Esophagus squamous epithelium (tissue), 5 donors: ENCODE data around the gene FBXW11. TPM values are rescaled to one million over a fixed set of nuclear protein-coding genes. Genes with fewer than 3 reads are reported as not detected.

ENCODE experiments used
- DNase-seq: peaks from one replicate; lab custom pipeline; 2025; lab: John Stamatoyannopoulos, UW
- H3K27ac ChIP-seq, 4 donors: fragments of 200-600 bp; sonication (generic); one replicate each; pipeline ENCODE4 v1.5.1; 2016 to 2019; ENCODE audit warnings: mild to moderate bottlenecking in 1 of 4
- H3K27me3 ChIP-seq, 4 donors: fragments of 200-600 bp; sonication (generic); 1 replicate in 3 of 4; 2 replicates in 1 of 4; pipeline versions ENCODE4 v1.5.1 to v1.6.0; 2017 to 2021; ENCODE audit warnings: antibody characterized with exemption in 1 of 4
- H3K36me3 ChIP-seq, 3 donors: fragments of 200-600 bp; sonication (generic); one replicate each; pipeline ENCODE4 v1.5.1; 2016 to 2019
- H3K4me1 ChIP-seq, 3 donors: fragments of 200-600 bp; sonication (generic); one replicate each; pipeline ENCODE4 v1.5.1; 2017 to 2019
- H3K4me3 ChIP-seq, 4 donors: fragments of 200-600 bp; sonication (generic); 1 replicate in 3 of 4; 2 replicates in 1 of 4; pipeline ENCODE4 v1.5.1; 2016 to 2019; ENCODE audit warnings: mild to moderate bottlenecking in 2 of 4, moderate library complexity in 1 of 4
- H3K9me3 ChIP-seq, 3 donors: fragments of 200-600 bp; sonication (generic); one replicate each; pipeline ENCODE4 v1.5.1; 2016 to 2019
- POLR2A ChIP-seq, 4 donors: fragments of 450-650 bp; IDR thresholded peaks; one replicate each; pipeline ENCODE4 v1.6.1; 2017; ENCODE audit warnings: antibody characterized with exemption in 4 of 4, mild to moderate bottlenecking in 4 of 4, moderate library complexity in 3 of 4
- WGBS, 2 donors: methylation state at CpG; one replicate each; pipeline ENCODE4 v1.1.5; 2018; 5-methylcytosine and 5-hydroxymethylcytosine counted together
- intact Hi-C: fragments of 100-400 bp; cut with DNase I; formaldehyde crosslinking; loops from one replicate; pipeline ENCODE4 v1.15.0; 2022
- total RNA-seq, 4 donors: library from RNA; depleted of rRNA; stranded (reverse); fragments of >200 nt; gene quantifications; one replicate each; pipeline ENCODE4 v1.1.0, GENCODE V29; 2016
- TF ChIP-seq, protein P1 (sequence below), 6 experiments: fragments of 450-650 bp in 4 of 6; fragments of 200-600 bp in 2 of 6; sonication (generic) in 2 of 6; IDR thresholded peaks; one replicate each; pipeline ENCODE4 v1.5.1; 2016 to 2019; ENCODE audit warnings: antibody characterized with exemption in 6 of 6, mild to moderate bottlenecking in 4 of 6, moderate library complexity in 4 of 6
- donor health status: DM: yes; HTN: yes; CAD: no.

Gene FBXW11
- total RNA-seq, 4 donors from 2014 or later, result 43.5 to 63.2 (median 49.0) TPM

DNA sequence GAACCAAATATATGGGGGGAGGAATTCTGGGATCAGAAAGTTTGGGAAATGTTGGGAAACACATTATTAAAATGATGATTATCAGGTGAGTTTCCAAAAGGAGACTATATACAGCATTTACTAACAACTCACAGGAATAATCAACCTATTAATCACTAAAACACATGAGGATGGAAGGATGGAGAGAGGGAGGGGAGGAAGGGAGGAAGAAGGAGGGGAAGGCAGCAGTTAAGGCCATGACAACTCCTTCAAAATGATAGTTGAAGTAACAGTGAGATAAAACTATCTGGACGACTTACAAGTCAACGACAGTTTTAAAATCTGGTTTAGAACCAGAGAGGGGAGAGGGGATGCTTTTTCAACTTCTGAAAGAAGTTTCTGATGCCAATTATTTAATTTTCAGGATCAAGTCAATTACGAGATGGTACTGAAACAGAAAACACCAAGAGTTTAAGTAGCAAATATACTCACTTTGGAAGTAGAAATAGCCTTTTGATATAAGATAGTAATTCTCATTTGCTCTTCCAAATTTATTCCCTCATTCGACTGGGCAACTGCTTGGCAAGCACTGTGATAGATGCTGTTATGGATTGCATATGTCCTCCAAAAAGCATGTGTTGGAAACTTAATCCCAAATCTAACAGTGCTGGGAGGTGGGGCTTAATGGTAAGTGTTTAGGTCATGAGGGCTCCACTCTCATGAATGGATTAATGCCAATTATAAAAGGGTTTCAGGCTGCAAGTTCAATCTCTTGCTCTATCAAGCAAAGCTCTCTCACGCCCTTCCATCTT, 30.4 kb downstream of the FBXW11 start:
- H3K36me3 ChIP-seq, result peaks cover 0 to 5% (median 0%) of the 10 kb centered on the region in 3 donors
- H3K4me1 ChIP-seq, result peaks cover 13 to 34% (median 22%) of the 10 kb centered on the region in 3 donors
- H3K27ac ChIP-seq, result peak overlapping the region; percentile 14 to 60 (median 50)
- intact Hi-C loops, result no loop called here
- peaks cover 0 to 31% (median 21%) of the 10 kb centered on the region in 3 donors for H3K9me3 ChIP-seq
- WGBS, 2 donors, result 51 to 61% methylated on average over 5 of the region's 5 CpGs
- no peak for DNase-seq
- no peaks in the 10 kb centered on the region for H3K27me3 ChIP-seq
- TF ChIP-seq POLR2A (IDR thresholded peaks at IDR 0.05), result no peak
- TF ChIP-seq, protein P1, sequence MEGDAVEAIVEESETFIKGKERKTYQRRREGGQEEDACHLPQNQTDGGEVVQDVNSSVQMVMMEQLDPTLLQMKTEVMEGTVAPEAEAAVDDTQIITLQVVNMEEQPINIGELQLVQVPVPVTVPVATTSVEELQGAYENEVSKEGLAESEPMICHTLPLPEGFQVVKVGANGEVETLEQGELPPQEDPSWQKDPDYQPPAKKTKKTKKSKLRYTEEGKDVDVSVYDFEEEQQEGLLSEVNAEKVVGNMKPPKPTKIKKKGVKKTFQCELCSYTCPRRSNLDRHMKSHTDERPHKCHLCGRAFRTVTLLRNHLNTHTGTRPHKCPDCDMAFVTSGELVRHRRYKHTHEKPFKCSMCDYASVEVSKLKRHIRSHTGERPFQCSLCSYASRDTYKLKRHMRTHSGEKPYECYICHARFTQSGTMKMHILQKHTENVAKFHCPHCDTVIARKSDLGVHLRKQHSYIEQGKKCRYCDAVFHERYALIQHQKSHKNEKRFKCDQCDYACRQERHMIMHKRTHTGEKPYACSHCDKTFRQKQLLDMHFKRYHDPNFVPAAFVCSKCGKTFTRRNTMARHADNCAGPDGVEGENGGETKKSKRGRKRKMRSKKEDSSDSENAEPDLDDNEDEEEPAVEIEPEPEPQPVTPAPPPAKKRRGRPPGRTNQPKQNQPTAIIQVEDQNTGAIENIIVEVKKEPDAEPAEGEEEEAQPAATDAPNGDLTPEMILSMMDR (IDR thresholded peaks at IDR 0.05), result no peak
- H3K4me3 ChIP-seq, result no peak overlapping the region

- peaks cover 13 to 41% (median 22%) of the 10 kb centered on the region in 3 donors for H3K4me1 ChIP-seq
- intact Hi-C loops, result no loop called here
- H3K27me3 ChIP-seq, result no peaks in the 10 kb centered on the region
- no peak for DNase-seq
- TF ChIP-seq, protein P1 (IDR thresholded peaks at IDR 0.05), result no peak
- no peak for TF ChIP-seq POLR2A (IDR thresholded peaks at IDR 0.05)
- no peak overlapping the region for H3K4me3 ChIP-seq
- H3K36me3 ChIP-seq, result peaks cover 0 to 5% (median 0%) of the 10 kb centered on the region in 3 donors
- 41 to 42% methylated on average over 3 of the region's 3 CpGs for WGBS, 2 donors
- peaks cover 0 to 30% (median 21%) of the 10 kb centered on the region in 3 donors for H3K9me3 ChIP-seq
- peak overlapping the region; percentile 48 to 60 (median 52) for H3K27ac ChIP-seq
Measured at GRCh38 chr5:171975262-171975876, 31.1 kb downstream of the FBXW11 start.

GRCh38 chr5:171970826-171971225, 35.6 kb downstream of the FBXW11 start:
- 83 to 86% methylated on average over 2 of the region's 2 CpGs for WGBS, 2 donors
- no peak for TF ChIP-seq POLR2A (IDR thresholded peaks at IDR 0.05)
- TF ChIP-seq, protein P1 (IDR thresholded peaks at IDR 0.05), result no peak

GRCh38 chr5:171969288-171969880, 37.1 kb downstream of the FBXW11 start:
- DNase-seq, result no peak
- Histone ChIP-seq H3K4me3 (no peak overlapping the region), H3K9me3 (no peaks in the 10 kb centered on the region), H3K36me3 (no peaks in the 10 kb centered on the region), H3K27me3 (no peaks in the 10 kb centered on the region), H3K4me1 (peaks cover 0 to 45% (median 0%) of the 10 kb centered on the region in 3 donors), H3K27ac (no peak overlapping the region)
- intact Hi-C loops, result no loop called here
- TF ChIP-seq, protein P1 (IDR thresholded peaks at IDR 0.05), result no peak
- no peak for TF ChIP-seq POLR2A (IDR thresholded peaks at IDR 0.05)
- 84 to 87% methylated on average over 4 of the region's 4 CpGs for WGBS, 2 donors

More at GRCh38 chr5:171970826-171971225, 35.6 kb downstream of the FBXW11 start:
- intact Hi-C loops, result no loop called here
- DNase-seq, result no peak
- peaks cover 0 to 49% (median 10%) of the 10 kb centered on the region in 3 donors for H3K4me1 ChIP-seq
- H3K27me3 ChIP-seq, result no peaks in the 10 kb centered on the region
- no peaks in the 10 kb centered on the region for H3K9me3 ChIP-seq
- no peak overlapping the region for H3K27ac ChIP-seq
- H3K4me3 ChIP-seq, result no peak overlapping the region
- H3K36me3 ChIP-seq, result no peaks in the 10 kb centered on the region
